Measurements from ENCODE around the gene FOXE3. TPM values are rescaled to one million over a fixed set of nuclear protein-coding genes. Genes with fewer than 3 reads are reported as not detected.

Gene FOXE3
- total and polyA plus RNA-seq, 2 of the 4 experiments (the other 2 are of a cell fraction): 0.12 TPM; not detected in 1

GRCh38 chr1:47460456-47460855, 44.4 kb downstream of the FOXE3 start:
- POLR2A ChIA-PET (ENCODE audit: unreplicated experiment): no interaction called here
- dilution Hi-C loops (cut with HindIII; ENCODE audit: low sequenced_read_pairs, unreplicated experiment): no loop called here

More at GRCh38 chr1:47460456-47460855, 44.4 kb downstream of the FOXE3 start:
- H3K79me1 ChIP-seq (ENCODE audit: low read depth in 1 of 2, low read length in 2 of 2): no peaks in the 10 kb centered on the region
- H4K8ac ChIP-seq (ENCODE audit: low read depth in 2 of 2, low read length in 2 of 2): no peak overlapping the region
- no peak overlapping the region for H3K9ac ChIP-seq (ENCODE audit: low read depth, low read length)
- H3K27ac ChIP-seq (ENCODE audit: insufficient read depth, low read length): no peak overlapping the region
- H3K18ac ChIP-seq (ENCODE audit: low read depth, low read length): no peak overlapping the region
- no peak overlapping the region for H2BK5ac ChIP-seq (ENCODE audit: low read depth, low read length, poor library complexity, severe bottlenecking)
- no peak overlapping the region for H3K4ac ChIP-seq (ENCODE audit: low read depth, low read length)
- H3K23ac ChIP-seq (ENCODE audit: low read depth, low read length): no peak overlapping the region
- peaks cover 15% of the 10 kb centered on the region for H3K27me3 ChIP-seq (ENCODE audit: control insufficient read depth, insufficient read depth, low read length)
- no peak overlapping the region for H4K91ac ChIP-seq (ENCODE audit: insufficient read depth, low read depth, low read length)
- H3K36me3 ChIP-seq (ENCODE audit: control insufficient read depth, insufficient read depth, low read length): no peaks in the 10 kb centered on the region
- no peak overlapping the region for H3K14ac ChIP-seq (replicated peaks; ENCODE audit: low read depth, low read length)
- TF ChIP-seq, protein P1, sequence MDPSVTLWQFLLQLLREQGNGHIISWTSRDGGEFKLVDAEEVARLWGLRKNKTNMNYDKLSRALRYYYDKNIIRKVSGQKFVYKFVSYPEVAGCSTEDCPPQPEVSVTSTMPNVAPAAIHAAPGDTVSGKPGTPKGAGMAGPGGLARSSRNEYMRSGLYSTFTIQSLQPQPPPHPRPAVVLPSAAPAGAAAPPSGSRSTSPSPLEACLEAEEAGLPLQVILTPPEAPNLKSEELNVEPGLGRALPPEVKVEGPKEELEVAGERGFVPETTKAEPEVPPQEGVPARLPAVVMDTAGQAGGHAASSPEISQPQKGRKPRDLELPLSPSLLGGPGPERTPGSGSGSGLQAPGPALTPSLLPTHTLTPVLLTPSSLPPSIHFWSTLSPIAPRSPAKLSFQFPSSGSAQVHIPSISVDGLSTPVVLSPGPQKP (IDR thresholded peaks at IDR 0.05; ENCODE audit: borderline replicate concordance, low read depth, low read length): no peak
- TF ChIP-seq CHD1 (IDR thresholded peaks at IDR 0.05; ENCODE audit: low read depth, low read length): no peak
- no peak overlapping the region for H3K56ac ChIP-seq (ENCODE audit: extremely low read depth, insufficient read depth, low read length)
- no peaks in the 10 kb centered on the region; the same call in 1 of the 2 replicates for H4K20me1 ChIP-seq (ENCODE audit: insufficient read depth, low read length)
- intact Hi-C loops (cut with micrococcal nuclease): no loop called here
- no peaks in the 10 kb centered on the region for H3K9me3 ChIP-seq (ENCODE audit: control insufficient read depth, insufficient read depth, low read length)
- DNase-seq (no peak), ATAC-seq (ENCODE audit: low read depth) (no peak)
- no peak overlapping the region for H2AK9ac ChIP-seq (replicated peaks; ENCODE audit: low read depth, low read length, poor library complexity)
- H3K4me1 ChIP-seq (ENCODE audit: control insufficient read depth, insufficient read depth, low read length): no peaks in the 10 kb centered on the region
- CTCF ChIA-PET: no interaction called here
- H2BK15ac ChIP-seq (ENCODE audit: low read depth, low read length): no peak overlapping the region
- no peak overlapping the region for H3K4me3 ChIP-seq (ENCODE audit: insufficient read depth, low read depth, low read length)
- in situ Hi-C loops (cut with MboI; ENCODE audit: low sequenced_read_pairs): no loop called here
- no peak overlapping the region for H2BK20ac ChIP-seq (ENCODE audit: low read depth, low read length)
- no peak overlapping the region for H3K4me2 ChIP-seq (ENCODE audit: low read depth, low read length)
- H4K5ac ChIP-seq (ENCODE audit: low read depth, low read length): no peak overlapping the region
- no peak overlapping the region for H2AFZ ChIP-seq (replicated peaks; ENCODE audit: low read length, poor library complexity)
- BruUV-seq (replicated peaks): no TSS peak
- H2AK5ac ChIP-seq (ENCODE audit: low read depth, low read length): no peak overlapping the region
- no peaks in the 10 kb centered on the region for H3K9me1 ChIP-seq (ENCODE audit: insufficient read depth, low read length)
- H2BK120ac ChIP-seq (ENCODE audit: low read depth, low read length): no peak overlapping the region
